ENCODE data around the gene PTPN9. TPM values are rescaled to one million over a fixed set of nuclear protein-coding genes. Genes with fewer than 3 reads are reported as not detected.
A peak's percentile ranks its signal among the peaks of the same experiment; 100 is the strongest.
"Not testable (repeated sequence)": the region's sequence is repeated elsewhere in the genome, so short reads cannot be mapped to it uniquely, and the experiment has no call there.

The PTPN9 gene
- total and polyA plus RNA-seq, 12 donors, result 5.9 to 28.5 (median 19.3) TPM

GRCh38 chr15:75449585-75450306 is 129.4 kb downstream of the PTPN9 start:
- intact Hi-C loops (cut with DNase I), result loop anchor here in 1 of 2 donors (10.0 kb wide), 2 partner anchors 65 to 75 kb away; no protein-coding TSS in a partner anchor

GRCh38 chr15:75448171-75448570 is 130.9 kb downstream of the PTPN9 start:
- H3K4me1 ChIP-seq (replicated peaks in 1 of 2), result peaks cover 31 to 46% of the 10 kb centered on the region in 2 donors
- H3K9me3 ChIP-seq (replicated peaks in 1 of 3); H3K36me3 ChIP-seq (replicated peaks in 1 of 2); H3K4me3 ChIP-seq; H3K27ac ChIP-seq; H3K27me3 ChIP-seq: not testable (repeated sequence)
- intact Hi-C loops (cut with DNase I), result loop anchor here in 1 of 2 donors (10.0 kb wide), 1 partner anchor 73 kb away; no protein-coding TSS in a partner anchor
- WGBS, 4 donors, result 78 to 87% (median 83%) methylated on average over 13 of the region's 13 CpGs
- DNase-seq, result peak in 5 of 7 donors; percentile 24 to 57 (median 27)

More at GRCh38 chr15:75449585-75450306, 129.4 kb downstream of the PTPN9 start:
- DNase-seq, result peak in 6 of 7 donors; percentile 17 to 62 (median 40)
- no peaks in the 10 kb centered on the region for H3K36me3 ChIP-seq (replicated peaks in 1 of 2)
- H3K4me3 ChIP-seq, result peak overlapping the region in 2 of 4 donors; percentile 12 to 77
- H3K27ac ChIP-seq, result peak overlapping the region; percentile 67 to 98 (median 94)
- no peaks in the 10 kb centered on the region for H3K27me3 ChIP-seq
- peaks cover 19 to 34% of the 10 kb centered on the region in 2 donors for H3K4me1 ChIP-seq (replicated peaks in 1 of 2)
- 28 to 32% (median 31%) methylated on average over 14 of the region's 14 CpGs for WGBS, 4 donors
- TF ChIP-seq POLR2A (IDR thresholded peaks at IDR 0.05), result no peak
- no peaks in the 10 kb centered on the region for H3K9me3 ChIP-seq (replicated peaks in 1 of 3)

- intact Hi-C loops (cut with DNase I), result loop anchor here in 1 of 2 donors (10.0 kb wide), 1 partner anchor 71 kb away; no protein-coding TSS in a partner anchor
Observed at GRCh38 chr15:75446151-75446550, 133.0 kb downstream of the PTPN9 start.

GRCh38 chr15:75445324-75445723 is 133.8 kb downstream of the PTPN9 start:
- H3K27me3 ChIP-seq; H3K9me3 ChIP-seq (replicated peaks in 1 of 3); H3K27ac ChIP-seq; H3K36me3 ChIP-seq (replicated peaks in 1 of 2); H3K4me3 ChIP-seq; DNase-seq: not testable (repeated sequence)
- intact Hi-C loops (cut with DNase I), result loop anchor here in 1 of 2 donors (10.0 kb wide), 1 partner anchor 71 kb away; no protein-coding TSS in a partner anchor
- peaks cover 25 to 40% of the 10 kb centered on the region in 2 donors for H3K4me1 ChIP-seq (replicated peaks in 1 of 2)
- WGBS, 4 donors, result 92 to 94% (median 92%) methylated on average over 10 of the region's 10 CpGs

More at GRCh38 chr15:75446151-75446550, 133.0 kb downstream of the PTPN9 start:
- TF ChIP-seq POLR2A (IDR thresholded peaks at IDR 0.05), result no peak
- no peak for TF ChIP-seq CTCF (IDR thresholded peaks at IDR 0.05)
- 77 to 89% (median 81%) methylated on average over 3 of the region's 3 CpGs for WGBS, 4 donors
- Histone ChIP-seq H3K4me3 (no peak overlapping the region), H3K27ac (no peak overlapping the region), H3K36me3 (replicated peaks in 1 of 2) (no peaks in the 10 kb centered on the region), H3K9me3 (replicated peaks in 1 of 3) (no peaks in the 10 kb centered on the region), H3K4me1 (replicated peaks in 1 of 2) (peaks cover 25 to 40% of the 10 kb centered on the region in 2 donors), H3K27me3 (no peaks in the 10 kb centered on the region)
- no peak for DNase-seq

GRCh38 chr15:75443972-75444453 is 135.1 kb downstream of the PTPN9 start:
- not testable (repeated sequence) for H3K4me3 ChIP-seq; H3K9me3 ChIP-seq (replicated peaks in 1 of 3); H3K27me3 ChIP-seq; H3K36me3 ChIP-seq (replicated peaks in 1 of 2)
- intact Hi-C loops (cut with DNase I), result loop anchor here in 1 of 2 donors (10.0 kb wide), 1 partner anchor 69 kb away; no protein-coding TSS in a partner anchor
- peak overlapping the region in 2 of 5 donors; percentile 50 to 58 for H3K27ac ChIP-seq
- DNase-seq, result peak in 3 of 7 donors; percentile 38 to 57 (median 52)
- WGBS, 4 donors, result 63 to 75% (median 72%) methylated on average over 8 of the region's 8 CpGs
- peaks cover 17 to 29% of the 10 kb centered on the region in 2 donors for H3K4me1 ChIP-seq (replicated peaks in 1 of 2)

- H3K27me3 ChIP-seq, result no peaks in the 10 kb centered on the region
- peaks cover 0 to 5% of the 10 kb centered on the region in 2 donors for H3K4me1 ChIP-seq (replicated peaks in 1 of 2)
- no peak overlapping the region for H3K27ac ChIP-seq
- no peaks in the 10 kb centered on the region for H3K36me3 ChIP-seq (replicated peaks in 1 of 2)
- no peaks in the 10 kb centered on the region for H3K9me3 ChIP-seq (replicated peaks in 1 of 3)
- no peak overlapping the region for H3K4me3 ChIP-seq
- WGBS, 4 donors, result 93 to 95% (median 95%) methylated on average over 4 of the region's 4 CpGs
- intact Hi-C loops (cut with DNase I), result no loop called here
- TF ChIP-seq POLR2A (IDR thresholded peaks at IDR 0.05), result no peak
- TF ChIP-seq CTCF (IDR thresholded peaks at IDR 0.05), result no peak
- DNase-seq, result peak in 1 of 7 donors; percentile 0
Observed at GRCh38 chr15:75437721-75438120, 141.4 kb downstream of the PTPN9 start.
